Endothelial cell of umbilical vein (primary cell): ENCODE measurements around the gene SMCHD1. TPM values are rescaled to one million over a fixed set of nuclear protein-coding genes. Genes with fewer than 3 reads are reported as not detected.

Source experiments
- BruUV-seq: library from RNA; stranded (reverse); fragments of 400-500 nt; replicated peaks from 2 replicates; lab custom pipeline; 2021; lab: Mats Ljungman, UMichigan
- CTCF ChIA-PET: fragments of 300-600, 350-600 bp; sonication (Branson Sonifier 250); formaldehyde crosslinking; loops from one replicate; lab custom pipeline; 2021; ENCODE audit warnings: antibody characterized with exemption, inconsistent platforms; lab: Charles Lee
- POLR2A ChIA-PET: fragments of 300-600, 350-600 bp; sonication (Branson Sonifier 250); formaldehyde crosslinking; loops from one replicate; lab custom pipeline; 2021; ENCODE audit warnings: antibody characterized with exemption, inconsistent platforms; lab: Charles Lee
- DNase-seq: peaks from one replicate; pipeline ENCODE4 v3.0.0-alpha.2; 2011; ENCODE audit warnings: low read depth, low spot score
- FAIRE-seq: peaks from 2 replicates; lab custom pipeline; 2011; peaks lifted over from hg19 to GRCh38; lab: Jason Lieb, UNC
- H2AFZ ChIP-seq: 2 replicates; pipeline ENCODE4 v1.6.0; 2012; ENCODE audit warnings: low read depth, low read length, control low read depth, inconsistent platforms
- H3K27ac ChIP-seq: 2 replicates; pipeline ENCODE4 v1.5.1; 2011; ENCODE audit warnings: low read depth, mild to moderate bottlenecking, control low read depth, low read length, moderate library complexity; ENCODE audit not compliant: insufficient read depth
- H3K27me3 ChIP-seq, 2 experiments: 2 replicates each; pipeline versions ENCODE4 v1.6.0 to v1.6.1; 2011; ENCODE audit warnings: low read length in 2 of 2, mixed read lengths in 1 of 2; ENCODE audit not compliant: control insufficient read depth in 2 of 2, insufficient read depth in 2 of 2
- H3K36me3 ChIP-seq, 2 experiments: 2 replicates in 1 of 2; 3 replicates in 1 of 2; pipeline ENCODE4 v1.5.1; 2011; ENCODE audit warnings: low read length in 2 of 2, mild to moderate bottlenecking in 1 of 2, moderate library complexity in 1 of 2; ENCODE audit not compliant: control insufficient read depth in 2 of 2, insufficient read depth in 2 of 2; ENCODE audit errors: extremely low read depth in 1 of 2
- H3K4me1 ChIP-seq: 3 replicates; pipeline ENCODE4 v1.5.1; 2011; ENCODE audit warnings: mild to moderate bottlenecking, low read length; ENCODE audit not compliant: control insufficient read depth, insufficient read depth; ENCODE audit errors: extremely low read depth
- H3K4me2 ChIP-seq: 2 replicates; pipeline ENCODE4 v1.6.1; 2011; ENCODE audit warnings: low read length, control low read depth, mixed read lengths; ENCODE audit not compliant: insufficient read depth
- H3K4me3 ChIP-seq, 3 experiments: fragments of 200-600 bp in 1 of 3; sonication (generic), shearing (Covaris generic) in 1 of 3; replicated peaks in 1 of 3; 2 replicates each; pipeline ENCODE4 v1.5.1; 2011 to 2016; ENCODE audit warnings: control low read depth in 3 of 3, low read length in 3 of 3, mild to moderate bottlenecking in 2 of 3, inconsistent platforms in 1 of 3, low read depth in 1 of 3, moderate library complexity in 1 of 3; ENCODE audit not compliant: insufficient read depth in 1 of 3
- H3K79me2 ChIP-seq: 2 replicates; pipeline ENCODE4 v1.6.0; 2012; ENCODE audit warnings: low read length, inconsistent platforms; ENCODE audit not compliant: control insufficient read depth, insufficient read depth
- H3K9ac ChIP-seq: replicated peaks from 2 replicates; pipeline ENCODE3; 2011; ENCODE audit warnings: low read length, control low read depth; ENCODE audit not compliant: insufficient read depth; ENCODE audit errors: extremely low read depth
- H3K9me1 ChIP-seq: replicated peaks from 3 replicates; pipeline ENCODE4 v1.6.0; 2011; ENCODE audit warnings: mild to moderate bottlenecking, low read length; ENCODE audit not compliant: control insufficient read depth, insufficient read depth; ENCODE audit errors: extremely low read depth
- H3K9me3 ChIP-seq: replicated peaks from 2 replicates; pipeline ENCODE4 v1.5.1; 2012; ENCODE audit warnings: low read length, inconsistent platforms; ENCODE audit not compliant: control insufficient read depth, insufficient read depth
- H4K20me1 ChIP-seq: replicated peaks from 2 replicates; pipeline ENCODE3; 2011; ENCODE audit warnings: mild to moderate bottlenecking, low read length; ENCODE audit not compliant: control insufficient read depth, insufficient read depth; ENCODE audit errors: extremely low read depth
- EZH2 ChIP-seq: IDR thresholded peaks from 2 replicates; pipeline ENCODE4 v1.6.1; 2012; ENCODE audit warnings: borderline replicate concordance, low read depth, mild to moderate bottlenecking, moderate library complexity, low read length, inconsistent platforms; ENCODE audit not compliant: severe bottlenecking
- FOS ChIP-seq: IDR thresholded peaks from 2 replicates; pipeline ENCODE4 v1.6.1; 2011; ENCODE audit warnings: mild to moderate bottlenecking, low read length, moderate library complexity, borderline replicate concordance; ENCODE audit not compliant: insufficient read depth
- GATA2 ChIP-seq: IDR thresholded peaks from 2 replicates; pipeline ENCODE4 v1.7.0; 2011; ENCODE audit warnings: low read depth, mild to moderate bottlenecking, moderate library complexity, mixed read lengths, low read length; ENCODE audit not compliant: insufficient read length, insufficient read depth
- JUN ChIP-seq: IDR thresholded peaks from 2 replicates; pipeline ENCODE4 v1.6.1; 2011; ENCODE audit warnings: borderline replicate concordance, low read depth; ENCODE audit not compliant: insufficient read length, insufficient read depth
- MAX ChIP-seq: IDR thresholded peaks from 2 replicates; pipeline ENCODE4 v1.6.1; 2011; ENCODE audit not compliant: insufficient read depth, insufficient read length
- MYC ChIP-seq: IDR thresholded peaks from one replicate; pipeline ENCODE4 v1.6.1; 2011; ENCODE audit warnings: mild to moderate bottlenecking, low read depth, low read length
- POLR2A ChIP-seq: IDR thresholded peaks from 2 replicates; pipeline ENCODE4 v1.6.1; 2012; ENCODE audit warnings: low read depth, mild to moderate bottlenecking, control low read depth, low read length
- POLR2AphosphoS5 ChIP-seq: IDR thresholded peaks from 2 replicates; pipeline ENCODE4 v1.6.1; 2012; ENCODE audit warnings: low read depth, mild to moderate bottlenecking, control low read depth, low read length, moderate library complexity; ENCODE audit not compliant: insufficient read depth
- dilution Hi-C: fragments of 300-500 bp; cut with MboI; formaldehyde crosslinking; loops from one replicate; pipeline ENCODE4 v1.15.0; 2019; ENCODE audit warnings: low sequenced_read_pairs; ENCODE audit not compliant: extremely low pct_ligation_motif_present
- intact Hi-C: fragments of 100-400 bp; cut with micrococcal nuclease; formaldehyde crosslinking; loops from one replicate; pipeline ENCODE4 v1.10.0; 2022
- polyA plus RNA-seq, 4 experiments: library from polyadenylated mRNA; depleted of rRNA in 3 of 4; stranded (reverse) in 3 of 4; unstranded in 1 of 4; fragments of >200 nt; gene quantifications; 2 replicates each; pipeline versions ENCODE4 v1.2.1 to v1.2.3, GENCODE V29; 2011 to 2012; ENCODE audit warnings: missing spikeins in 1 of 4
- total RNA-seq: library from RNA; stranded (reverse); gene quantifications from 2 replicates; pipeline ENCODE4 v1.2.3, GENCODE V29; 2021
- TF ChIP-seq, protein P1 (sequence below), 2 donors: IDR thresholded peaks; 1 replicate in 1 of 2; 2 replicates in 1 of 2; pipeline ENCODE4 v1.5.1; 2011; ENCODE audit warnings: low read length in 2 of 2, mild to moderate bottlenecking in 2 of 2, moderate library complexity in 2 of 2, control low read depth in 1 of 2, inconsistent platforms in 1 of 2, low read depth in 1 of 2; ENCODE audit not compliant: insufficient read depth in 1 of 2; ENCODE audit errors: extremely low read depth in 1 of 2

Gene SMCHD1
- total and polyA plus RNA-seq, 2 donors (not counting 3 experiments of a cell fraction or from before 2014, with no cell fraction given): 7.4 to 39.9 TPM

GRCh38 chr18:2655954-2656236 lies 369 bp downstream of the SMCHD1 start:
- Histone ChIP-seq H4K20me1 (peaks cover 3% of the 10 kb centered on the region), H3K36me3 (no peaks in the 10 kb centered on the region), H3K9ac (peak overlapping the region; percentile 96), H3K9me1 (no peaks in the 10 kb centered on the region), H3K4me1 (peaks cover 32% of the 10 kb centered on the region), H3K27ac (peak overlapping the region; percentile 90), H3K79me2 (peaks cover 50% of the 10 kb centered on the region), H3K9me3 (no peaks in the 10 kb centered on the region), H3K27me3 (peaks cover 0 to 3% of the 10 kb centered on the region in 2 experiments), H2AFZ (peak overlapping the region; percentile 92), H3K4me3 (peak overlapping the region; percentile 60 to 99 (median 78)), H3K4me2 (peak overlapping the region; percentile 97)
- ChIA-PET CTCF (interaction anchor here (0.7 to 1.7 kb wide), 4 partner anchors 15 to 108 kb away, joined by 3 to 6 read pairs (median 4); no protein-coding TSS in a partner anchor), POLR2A (interaction anchor here (0.8 kb wide), 1 partner anchor 51 kb away, joined by 3 read pairs; no protein-coding TSS in a partner anchor)
- DNase-seq (no peak), FAIRE-seq (no peak)
- intact Hi-C loops: loop anchor here (1.0 to 10.0 kb wide), 6 partner anchors 19 to 591 kb away; partner anchors contain the start of genes LPIN2, METTL4, MYL12A and NDC80
- TF ChIP-seq MYC (no peak), EZH2 (no peak), POLR2AphosphoS5 (no peak), POLR2A (no peak)
- BruUV-seq: no TSS peak
- dilution Hi-C loops: no loop called here

DNA sequence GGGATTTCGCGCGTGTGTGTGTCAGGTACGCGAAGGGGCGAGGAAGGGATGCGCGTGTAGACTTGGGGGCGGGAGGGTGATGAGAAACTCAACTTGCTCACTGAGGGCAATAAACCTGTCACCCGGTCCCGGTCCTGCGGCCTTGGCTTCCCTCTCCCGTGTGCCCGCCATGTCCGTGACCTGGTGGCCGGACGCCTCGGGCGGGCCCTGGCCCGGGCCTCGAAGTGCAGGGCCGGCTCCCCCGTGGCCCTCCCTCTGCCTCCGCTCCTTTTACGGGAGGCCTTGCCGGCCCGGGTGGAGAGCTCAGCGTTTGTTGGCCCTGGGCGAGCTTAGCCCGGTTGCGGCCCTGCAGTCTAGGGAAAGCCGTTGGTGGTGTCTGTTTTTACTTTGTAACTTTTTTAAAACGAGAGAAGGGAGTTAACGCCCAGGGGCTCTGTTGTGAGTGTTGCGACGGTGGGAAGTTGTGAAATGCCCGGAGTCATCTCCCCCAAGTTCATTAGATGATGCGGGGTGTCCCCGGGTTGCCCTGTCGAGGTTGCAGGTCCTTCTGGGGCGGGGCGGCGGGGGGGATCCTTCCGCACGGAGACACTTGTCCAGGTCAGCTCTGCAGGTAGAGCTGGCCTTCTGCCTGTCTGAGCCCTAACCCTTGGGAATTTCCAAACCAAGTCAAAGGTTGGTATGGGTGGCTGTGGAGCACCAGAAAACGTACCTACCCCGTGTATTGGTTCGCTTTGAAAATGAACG lies 883 bp downstream of the SMCHD1 start:
- H3K27ac ChIP-seq: peak overlapping the region; percentile 90
- DNase-seq (peak; percentile 56), FAIRE-seq (no peak)
- TF ChIP-seq GATA2 (no peak), POLR2A (no peak), JUN (no peak), POLR2AphosphoS5 (no peak), FOS (no peak), EZH2 (no peak), MYC (no peak), MAX (no peak)
- TF ChIP-seq, protein P1, sequence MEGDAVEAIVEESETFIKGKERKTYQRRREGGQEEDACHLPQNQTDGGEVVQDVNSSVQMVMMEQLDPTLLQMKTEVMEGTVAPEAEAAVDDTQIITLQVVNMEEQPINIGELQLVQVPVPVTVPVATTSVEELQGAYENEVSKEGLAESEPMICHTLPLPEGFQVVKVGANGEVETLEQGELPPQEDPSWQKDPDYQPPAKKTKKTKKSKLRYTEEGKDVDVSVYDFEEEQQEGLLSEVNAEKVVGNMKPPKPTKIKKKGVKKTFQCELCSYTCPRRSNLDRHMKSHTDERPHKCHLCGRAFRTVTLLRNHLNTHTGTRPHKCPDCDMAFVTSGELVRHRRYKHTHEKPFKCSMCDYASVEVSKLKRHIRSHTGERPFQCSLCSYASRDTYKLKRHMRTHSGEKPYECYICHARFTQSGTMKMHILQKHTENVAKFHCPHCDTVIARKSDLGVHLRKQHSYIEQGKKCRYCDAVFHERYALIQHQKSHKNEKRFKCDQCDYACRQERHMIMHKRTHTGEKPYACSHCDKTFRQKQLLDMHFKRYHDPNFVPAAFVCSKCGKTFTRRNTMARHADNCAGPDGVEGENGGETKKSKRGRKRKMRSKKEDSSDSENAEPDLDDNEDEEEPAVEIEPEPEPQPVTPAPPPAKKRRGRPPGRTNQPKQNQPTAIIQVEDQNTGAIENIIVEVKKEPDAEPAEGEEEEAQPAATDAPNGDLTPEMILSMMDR (IDR thresholded peaks at IDR 0.05; ENCODE audit: extremely low read depth in 1 of 2, insufficient read depth in 1 of 2, low read depth in 1 of 2, low read length in 2 of 2): no peak
- no peaks in the 10 kb centered on the region for H3K27me3 ChIP-seq
- H3K9ac ChIP-seq: peak overlapping the region; percentile 96
- H3K4me2 ChIP-seq: peak overlapping the region; percentile 97
- H3K4me1 ChIP-seq: peaks cover 32% of the 10 kb centered on the region
- ChIA-PET CTCF (interaction anchor here (0.9 to 1.7 kb wide), 3 partner anchors 15 to 109 kb away, joined by 3 to 6 read pairs (median 5); no protein-coding TSS in a partner anchor), POLR2A (interaction anchor here (0.8 kb wide), 1 partner anchor 51 kb away, joined by 3 read pairs; no protein-coding TSS in a partner anchor)
- H4K20me1 ChIP-seq: peaks cover 3% of the 10 kb centered on the region
- TSS peak; percentile 32 for BruUV-seq
- peak overlapping the region; percentile 60 to 99 (median 78) for H3K4me3 ChIP-seq
- H3K36me3 ChIP-seq: no peaks in the 10 kb centered on the region
- H2AFZ ChIP-seq: peak overlapping the region; percentile 92
- no peaks in the 10 kb centered on the region for H3K9me1 ChIP-seq
- no peaks in the 10 kb centered on the region for H3K9me3 ChIP-seq
- intact Hi-C loops (loop anchor here (1.0 to 10.0 kb wide), 4 partner anchors 49 to 591 kb away; partner anchors contain the start of genes LPIN2 and MYL12A), dilution Hi-C loops (no loop called here)
- H3K79me2 ChIP-seq: peaks cover 54% of the 10 kb centered on the region
